Mammary epithelial cell (primary cell): ENCODE measurements around the gene POLRMT.

Experiments used
- EZH2 ChIP-seq: IDR thresholded peaks from 2 replicates; pipeline ENCODE4 v1.6.1; 2012; ENCODE audit warnings: low read length, inconsistent platforms, borderline replicate concordance
- TF ChIP-seq, protein P1 (sequence below), 2 donors: IDR thresholded peaks in 1 of 2; conservative IDR thresholded peaks in 1 of 2; 2 replicates each; pipeline ENCODE4 v1.5.1; 2011 to 2012; ENCODE audit warnings: inconsistent platforms in 2 of 2, low read length in 2 of 2, mild to moderate bottlenecking in 2 of 2, control low read depth in 1 of 2, low read depth in 1 of 2; ENCODE audit not compliant: insufficient read depth in 1 of 2; ENCODE audit errors: extremely low read depth in 1 of 2

DNA sequence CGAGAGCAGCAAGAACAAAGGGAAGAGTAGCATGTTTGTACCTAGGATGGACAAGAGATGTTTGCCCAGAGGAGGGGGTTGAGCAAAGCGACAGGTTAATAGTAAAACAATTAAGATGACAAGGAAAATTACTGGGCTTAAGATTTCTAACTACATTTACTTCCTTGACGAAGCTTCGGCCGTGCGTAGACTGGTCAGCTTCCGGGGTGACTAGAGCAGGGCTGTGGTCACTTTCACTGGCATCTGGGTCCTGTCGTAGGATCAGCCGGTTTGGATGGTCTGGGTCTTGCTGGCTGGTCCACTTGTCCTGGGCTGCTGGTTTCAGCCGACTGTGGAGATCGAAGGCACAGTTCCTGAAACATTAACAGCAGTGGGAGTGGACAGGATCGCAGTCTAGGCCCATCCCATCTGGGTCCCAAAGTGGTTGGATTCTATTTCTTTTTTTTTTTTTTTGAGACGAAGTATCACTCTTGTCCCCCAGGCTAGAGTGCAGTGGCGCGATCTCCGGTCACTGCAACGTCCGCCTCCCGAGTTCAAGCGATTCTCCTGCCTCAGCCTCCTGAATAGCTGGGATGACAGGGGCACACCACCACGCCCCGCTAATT is 65.9 kb downstream of the POLRMT start:
- no peak for TF ChIP-seq EZH2
- TF ChIP-seq, protein P1, sequence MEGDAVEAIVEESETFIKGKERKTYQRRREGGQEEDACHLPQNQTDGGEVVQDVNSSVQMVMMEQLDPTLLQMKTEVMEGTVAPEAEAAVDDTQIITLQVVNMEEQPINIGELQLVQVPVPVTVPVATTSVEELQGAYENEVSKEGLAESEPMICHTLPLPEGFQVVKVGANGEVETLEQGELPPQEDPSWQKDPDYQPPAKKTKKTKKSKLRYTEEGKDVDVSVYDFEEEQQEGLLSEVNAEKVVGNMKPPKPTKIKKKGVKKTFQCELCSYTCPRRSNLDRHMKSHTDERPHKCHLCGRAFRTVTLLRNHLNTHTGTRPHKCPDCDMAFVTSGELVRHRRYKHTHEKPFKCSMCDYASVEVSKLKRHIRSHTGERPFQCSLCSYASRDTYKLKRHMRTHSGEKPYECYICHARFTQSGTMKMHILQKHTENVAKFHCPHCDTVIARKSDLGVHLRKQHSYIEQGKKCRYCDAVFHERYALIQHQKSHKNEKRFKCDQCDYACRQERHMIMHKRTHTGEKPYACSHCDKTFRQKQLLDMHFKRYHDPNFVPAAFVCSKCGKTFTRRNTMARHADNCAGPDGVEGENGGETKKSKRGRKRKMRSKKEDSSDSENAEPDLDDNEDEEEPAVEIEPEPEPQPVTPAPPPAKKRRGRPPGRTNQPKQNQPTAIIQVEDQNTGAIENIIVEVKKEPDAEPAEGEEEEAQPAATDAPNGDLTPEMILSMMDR (conservative IDR thresholded peaks at IDR 0.05 in 1 of 2, IDR thresholded peaks at IDR 0.05 in 1 of 2; ENCODE audit: extremely low read depth in 1 of 2, insufficient read depth in 1 of 2, low read depth in 1 of 2, low read length in 2 of 2) = no peak
